ENCODE measurements around the gene TEN1. TPM values are rescaled to one million over a fixed set of nuclear protein-coding genes. Genes with fewer than 3 reads are reported as not detected.

TEN1 gene
- total and polyA plus RNA-seq, 2 of the 13 experiments (the other 11 are each of a cell fraction or from before 2014, with no cell fraction given) = 18.0 to 21.3 TPM

DNA sequence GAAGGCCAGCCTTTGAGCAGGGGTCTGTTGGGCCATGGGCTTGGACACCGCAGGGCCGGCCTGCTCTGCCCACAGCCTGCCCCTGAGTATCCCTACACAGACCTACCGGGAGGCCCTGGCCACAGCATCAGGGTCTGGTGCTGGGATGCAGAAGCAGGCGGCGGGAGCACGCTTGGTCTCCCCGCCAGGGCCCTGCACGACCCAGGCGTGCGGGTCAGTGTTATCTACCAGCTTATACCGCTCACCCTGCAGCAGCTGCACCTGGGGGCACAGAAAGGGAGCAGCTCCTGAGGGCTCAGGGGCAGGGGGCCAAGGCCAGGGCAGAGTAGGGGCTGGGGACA is 39.3 kb downstream of the TEN1 start (continued):
- no peak for TF ChIP-seq ZNF407 (CRISPR knock-in tag; IDR thresholded peaks at IDR 0.05; ENCODE audit: not compliant biosample characterization)

DNA sequence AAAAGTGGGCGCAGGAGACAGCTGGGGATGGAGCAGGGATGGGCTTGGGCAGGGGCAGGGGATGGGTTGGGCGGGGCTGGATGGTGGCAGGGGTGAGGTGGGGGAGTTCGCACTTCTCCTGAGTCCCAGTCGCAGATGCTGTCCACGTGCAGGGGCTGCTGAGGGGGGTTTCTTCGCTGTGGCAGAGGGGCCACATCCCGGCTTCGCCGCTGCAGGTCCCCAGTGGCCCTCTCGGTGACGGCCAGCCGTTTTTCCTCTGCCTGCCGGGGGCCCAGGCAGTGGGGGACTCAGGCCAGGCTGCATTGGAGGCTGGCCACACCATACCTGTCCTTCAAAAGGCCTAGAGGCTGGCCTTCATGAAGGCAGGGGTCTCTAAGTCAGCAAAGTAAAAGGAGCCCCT is 39.8 kb downstream of the TEN1 start:
- H3K27ac ChIP-seq (ENCODE audit: extremely low read length, insufficient read depth, low read length) = no peak overlapping the region
- DNase-seq (ENCODE audit: low spot score) = no peak
- no peak for ATAC-seq
- no peak overlapping the region for H3K4me3 ChIP-seq (replicated peaks in 1 of 3; ENCODE audit: insufficient read depth in 1 of 3, low read depth in 2 of 3, low read length in 3 of 3)
- H3K4me1 ChIP-seq (ENCODE audit: insufficient read depth, low read length) = peaks cover 3% of the 10 kb centered on the region; the same call in 1 of the 2 replicates
- ChIA-PET CTCF (ENCODE audit: low intra/inter-chr PET ratio, low total read pairs) (no interaction called here), POLR2A (interaction anchor here (2.1 kb wide), 1 partner anchor 10 kb away, joined by 5 read pairs; no protein-coding TSS in a partner anchor)
- H3K9ac ChIP-seq (ENCODE audit: insufficient read depth, low read depth, low read length) = no peak overlapping the region
- H3K9me3 ChIP-seq (ENCODE audit: low read length) = no peaks in the 10 kb centered on the region
- no peaks in the 10 kb centered on the region for H3K27me3 ChIP-seq (ENCODE audit: control insufficient read depth in 1 of 2, insufficient read depth in 2 of 2, low read length in 2 of 2)
- in situ Hi-C loops (cut with HindIII; ENCODE audit: extremely low pct_ligation_motif_present, low pct_unique_long_range_greater_than_20kb) (no loop called here), intact Hi-C loops (cut with micrococcal nuclease; ENCODE audit: unreplicated experiment) (no loop called here)
- H3K4me2 ChIP-seq (ENCODE audit: low read depth, low read length) = no peak overlapping the region
- no peak for FAIRE-seq
- no TSS peak for BruUV-seq (replicated peaks)
- H3K36me3 ChIP-seq (replicated peaks in 1 of 2; ENCODE audit: control insufficient read depth in 1 of 2, insufficient read depth in 2 of 2, low read length in 2 of 2) = peaks cover 2 to 14% of the 10 kb centered on the region in 2 experiments; a peak in 4 of 5 replicates
- no peaks in the 10 kb centered on the region for H3K79me2 ChIP-seq (ENCODE audit: insufficient read depth, low read length)
- WGBS (ENCODE audit: low lambda C conversion rate) = 95% methylated on average over 12 of the region's 13 CpGs
- H4K20me1 ChIP-seq (ENCODE audit: insufficient read depth, low read length) = no peaks in the 10 kb centered on the region
- H2AFZ ChIP-seq (ENCODE audit: low read length) = no peak overlapping the region
- TF ChIP-seq ZNF276 (CRISPR knock-in tag; IDR thresholded peaks at IDR 0.05; ENCODE audit: low read depth) (no peak), KAT8 (CRISPR knock-in tag; IDR thresholded peaks at IDR 0.05) (no peak), CSRNP1 (CRISPR knock-in tag; IDR thresholded peaks at IDR 0.05) (no peak)
- TF ChIP-seq, protein P1, sequence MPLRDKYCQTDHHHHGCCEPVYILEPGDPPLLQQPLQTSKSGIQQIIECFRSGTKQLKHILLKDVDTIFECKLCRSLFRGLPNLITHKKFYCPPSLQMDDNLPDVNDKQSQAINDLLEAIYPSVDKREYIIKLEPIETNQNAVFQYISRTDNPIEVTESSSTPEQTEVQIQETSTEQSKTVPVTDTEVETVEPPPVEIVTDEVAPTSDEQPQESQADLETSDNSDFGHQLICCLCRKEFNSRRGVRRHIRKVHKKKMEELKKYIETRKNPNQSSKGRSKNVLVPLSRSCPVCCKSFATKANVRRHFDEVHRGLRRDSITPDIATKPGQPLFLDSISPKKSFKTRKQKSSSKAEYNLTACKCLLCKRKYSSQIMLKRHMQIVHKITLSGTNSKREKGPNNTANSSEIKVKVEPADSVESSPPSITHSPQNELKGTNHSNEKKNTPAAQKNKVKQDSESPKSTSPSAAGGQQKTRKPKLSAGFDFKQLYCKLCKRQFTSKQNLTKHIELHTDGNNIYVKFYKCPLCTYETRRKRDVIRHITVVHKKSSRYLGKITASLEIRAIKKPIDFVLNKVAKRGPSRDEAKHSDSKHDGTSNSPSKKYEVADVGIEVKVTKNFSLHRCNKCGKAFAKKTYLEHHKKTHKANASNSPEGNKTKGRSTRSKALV (CRISPR knock-in tag; IDR thresholded peaks at IDR 0.05) = no peak

Measured in HepG2 (cell line).